Measurements from ENCODE around the gene ZC3H13.
"Not testable (repeated sequence)": the region's sequence is repeated elsewhere in the genome, so short reads cannot be mapped to it uniquely, and the experiment has no call there.

Gene ZC3H13

GRCh38 chr13:46004491-46004890 is 48.1 kb downstream of the ZC3H13 start:
- no peak for DNase-seq

- DNase-seq = no peak
These were observed 55.9 kb downstream of the ZC3H13 start for GRCh38 chr13:45996631-45997030.

GRCh38 chr13:45995245-45995644 is 57.3 kb downstream of the ZC3H13 start:
- DNase-seq = no peak

- DNase-seq = no peak
These were observed 57.8 kb downstream of the ZC3H13 start for GRCh38 chr13:45994752-45995151.

- no peak for DNase-seq
These were observed 62.9 kb downstream of the ZC3H13 start for GRCh38 chr13:45989607-45990006.

- DNase-seq = not testable (repeated sequence)
These were observed 71.4 kb downstream of the ZC3H13 start for GRCh38 chr13:45981127-45981526.

GRCh38 chr13:45975337-45975736 is 77.2 kb downstream of the ZC3H13 start:
- no peak for DNase-seq

- no peak for DNase-seq
These were observed 78.0 kb downstream of the ZC3H13 start for GRCh38 chr13:45974500-45974899.

GRCh38 chr13:45967589-45967988 is 85.0 kb downstream of the ZC3H13 start:
- DNase-seq = no peak

- no peak for DNase-seq
These were observed 85.8 kb downstream of the ZC3H13 start for GRCh38 chr13:45966715-45967114.

GRCh38 chr13:45961468-45961867 is 91.1 kb downstream of the ZC3H13 start:
- DNase-seq = no peak

GRCh38 chr13:45954836-45955800 is 97.4 kb downstream of the ZC3H13 start:
- no peak for DNase-seq

- DNase-seq = no peak
These were observed 99.5 kb downstream of the ZC3H13 start for GRCh38 chr13:45953082-45953481.

- DNase-seq = no peak
These were observed 100.8 kb downstream of the ZC3H13 start for GRCh38 chr13:45951724-45952123.

- DNase-seq = no peak
These were observed 101.4 kb downstream of the ZC3H13 start for GRCh38 chr13:45951166-45951565.

- DNase-seq = no peak
These were observed 102.1 kb downstream of the ZC3H13 start for GRCh38 chr13:45950386-45951000.

GRCh38 chr13:45949161-45949560 is 103.4 kb downstream of the ZC3H13 start:
- DNase-seq = no peak

GRCh38 chr13:45943965-45944364 is 108.6 kb downstream of the ZC3H13 start:
- DNase-seq = no peak

- DNase-seq = no peak
These were observed 109.4 kb downstream of the ZC3H13 start for GRCh38 chr13:45943120-45943519.

GRCh38 chr13:45941261-45941660 is 111.3 kb downstream of the ZC3H13 start:
- no peak for DNase-seq

- DNase-seq = no peak
These were observed 112.5 kb downstream of the ZC3H13 start for GRCh38 chr13:45940061-45940460.

- DNase-seq = no peak
These were observed 115.9 kb downstream of the ZC3H13 start for GRCh38 chr13:45936621-45937020.

- no peak for DNase-seq
These were observed 118.3 kb downstream of the ZC3H13 start for GRCh38 chr13:45934283-45934682.

GRCh38 chr13:45933203-45933908 is 119.2 kb downstream of the ZC3H13 start:
- no peak for DNase-seq

All from retina (tissue), 1 donor.